ENCODE measurements around the gene CCDC78.

The CCDC78 gene

GRCh38 chr16:772959-773358, 46.7 kb upstream of the CCDC78 start:
- no peak for DNase-seq (ENCODE audit: low read depth in 1 of 2, low spot score in 1 of 2)
- Histone ChIP-seq H3K27ac (replicated peaks) (no peak overlapping the region), H3K27me3 (ENCODE audit: insufficient read depth, poor library complexity, severe bottlenecking) (no peaks in the 10 kb centered on the region), H3K4me3 (replicated peaks; ENCODE audit: insufficient read depth, low read length) (no peak overlapping the region)
- TF ChIP-seq SPI1 (IDR thresholded peaks at IDR 0.05; ENCODE audit: borderline replicate concordance, low read depth) (no peak), CTCF (IDR thresholded peaks at IDR 0.05; ENCODE audit: insufficient read depth, low read length) (no peak), POLR2AphosphoS5 (IDR thresholded peaks at IDR 0.05; ENCODE audit: low read depth) (no peak), GABPA (IDR thresholded peaks at IDR 0.05; ENCODE audit: low read depth) (no peak)
- TF ChIP-seq, protein P1, sequence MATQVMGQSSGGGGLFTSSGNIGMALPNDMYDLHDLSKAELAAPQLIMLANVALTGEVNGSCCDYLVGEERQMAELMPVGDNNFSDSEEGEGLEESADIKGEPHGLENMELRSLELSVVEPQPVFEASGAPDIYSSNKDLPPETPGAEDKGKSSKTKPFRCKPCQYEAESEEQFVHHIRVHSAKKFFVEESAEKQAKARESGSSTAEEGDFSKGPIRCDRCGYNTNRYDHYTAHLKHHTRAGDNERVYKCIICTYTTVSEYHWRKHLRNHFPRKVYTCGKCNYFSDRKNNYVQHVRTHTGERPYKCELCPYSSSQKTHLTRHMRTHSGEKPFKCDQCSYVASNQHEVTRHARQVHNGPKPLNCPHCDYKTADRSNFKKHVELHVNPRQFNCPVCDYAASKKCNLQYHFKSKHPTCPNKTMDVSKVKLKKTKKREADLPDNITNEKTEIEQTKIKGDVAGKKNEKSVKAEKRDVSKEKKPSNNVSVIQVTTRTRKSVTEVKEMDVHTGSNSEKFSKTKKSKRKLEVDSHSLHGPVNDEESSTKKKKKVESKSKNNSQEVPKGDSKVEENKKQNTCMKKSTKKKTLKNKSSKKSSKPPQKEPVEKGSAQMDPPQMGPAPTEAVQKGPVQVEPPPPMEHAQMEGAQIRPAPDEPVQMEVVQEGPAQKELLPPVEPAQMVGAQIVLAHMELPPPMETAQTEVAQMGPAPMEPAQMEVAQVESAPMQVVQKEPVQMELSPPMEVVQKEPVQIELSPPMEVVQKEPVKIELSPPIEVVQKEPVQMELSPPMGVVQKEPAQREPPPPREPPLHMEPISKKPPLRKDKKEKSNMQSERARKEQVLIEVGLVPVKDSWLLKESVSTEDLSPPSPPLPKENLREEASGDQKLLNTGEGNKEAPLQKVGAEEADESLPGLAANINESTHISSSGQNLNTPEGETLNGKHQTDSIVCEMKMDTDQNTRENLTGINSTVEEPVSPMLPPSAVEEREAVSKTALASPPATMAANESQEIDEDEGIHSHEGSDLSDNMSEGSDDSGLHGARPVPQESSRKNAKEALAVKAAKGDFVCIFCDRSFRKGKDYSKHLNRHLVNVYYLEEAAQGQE (IDR thresholded peaks at IDR 0.05; ENCODE audit: insufficient replicate concordance, low read depth): no peak

GRCh38 chr16:770411-770810, 44.2 kb upstream of the CCDC78 start:
- no peaks in the 10 kb centered on the region for H3K27me3 ChIP-seq (ENCODE audit: insufficient read depth, poor library complexity, severe bottlenecking)
- H3K4me3 ChIP-seq (replicated peaks; ENCODE audit: insufficient read depth, low read length): no peak overlapping the region
- TF ChIP-seq POLR2AphosphoS5 (IDR thresholded peaks at IDR 0.05; ENCODE audit: low read depth): no peak
- no peak for TF ChIP-seq CTCF (IDR thresholded peaks at IDR 0.05; ENCODE audit: insufficient read depth, low read length)
- TF ChIP-seq SPI1 (IDR thresholded peaks at IDR 0.05; ENCODE audit: borderline replicate concordance, low read depth): no peak
- TF ChIP-seq, protein P1 (IDR thresholded peaks at IDR 0.05; ENCODE audit: insufficient replicate concordance, low read depth): no peak
- no peak for TF ChIP-seq GABPA (IDR thresholded peaks at IDR 0.05; ENCODE audit: low read depth)
- no peak overlapping the region for H3K27ac ChIP-seq (replicated peaks)
- DNase-seq (ENCODE audit: low read depth in 1 of 2, low spot score in 1 of 2): no peak

DNA sequence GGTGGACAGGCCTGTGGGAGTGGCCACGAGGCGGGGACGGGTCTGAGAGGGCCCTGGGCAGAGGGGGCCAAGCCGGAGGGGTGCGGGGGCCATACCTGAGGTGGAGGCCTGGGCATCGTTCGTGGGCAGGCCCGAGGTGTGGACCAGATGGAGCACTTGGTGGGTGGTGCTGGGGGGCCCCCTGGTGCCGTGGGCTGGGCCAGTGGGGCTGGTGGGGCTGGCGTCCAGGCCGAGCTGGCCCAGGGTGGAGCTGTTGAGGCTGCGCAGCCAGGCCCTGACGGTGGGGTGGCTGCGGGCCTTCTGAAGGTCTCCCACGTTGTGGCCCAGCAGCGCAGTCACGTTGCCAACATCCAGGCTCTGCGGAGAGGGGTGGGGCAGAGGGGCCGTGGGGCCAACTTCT, 43.7 kb upstream of the CCDC78 start:
- Histone ChIP-seq H3K4me3 (replicated peaks; ENCODE audit: insufficient read depth, low read length) (no peak overlapping the region), H3K27me3 (ENCODE audit: insufficient read depth, poor library complexity, severe bottlenecking) (no peaks in the 10 kb centered on the region), H3K27ac (replicated peaks) (no peak overlapping the region)
- TF ChIP-seq CTCF (IDR thresholded peaks at IDR 0.05; ENCODE audit: insufficient read depth, low read length) (no peak), POLR2AphosphoS5 (IDR thresholded peaks at IDR 0.05; ENCODE audit: low read depth) (no peak), GABPA (IDR thresholded peaks at IDR 0.05; ENCODE audit: low read depth) (no peak), SPI1 (IDR thresholded peaks at IDR 0.05; ENCODE audit: borderline replicate concordance, low read depth) (no peak)
- TF ChIP-seq, protein P1 (IDR thresholded peaks at IDR 0.05; ENCODE audit: insufficient replicate concordance, low read depth): no peak
- DNase-seq (ENCODE audit: low read depth in 1 of 2, low spot score in 1 of 2): no peak

Data from HL-60 (cell line).